Measurements from ENCODE around the gene PHC3.

Gene PHC3

DNA sequence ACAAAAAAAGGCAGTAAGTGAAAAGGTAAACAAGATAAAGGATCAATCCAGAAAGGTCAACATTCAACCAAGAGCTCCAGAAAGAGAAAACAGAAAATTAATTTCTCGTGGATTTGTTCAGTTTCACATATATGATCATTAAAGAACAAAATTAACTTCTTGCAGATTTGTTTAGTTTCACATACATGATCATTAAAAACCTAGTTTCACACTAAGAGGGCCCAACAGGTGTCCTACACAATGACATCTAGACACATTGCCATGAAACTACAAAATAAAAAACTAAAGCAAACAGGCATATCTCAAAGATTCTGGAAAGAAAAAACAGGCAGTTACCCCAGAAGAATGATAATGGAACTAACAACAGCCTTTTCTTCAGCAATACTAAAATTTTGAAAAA, 22.1 kb downstream of the PHC3 start:
- no peak for DNase-seq (ENCODE audit: low read depth, low spot score)
- H3K4me3 ChIP-seq (ENCODE audit: low read depth, low read length): no peak overlapping the region
- ChIA-PET CTCF (no interaction called here), POLR2A (no interaction called here)
- TF ChIP-seq CTCF (IDR thresholded peaks at IDR 0.05; ENCODE audit: insufficient read depth, low read length, missing control alignments): no peak

DNA sequence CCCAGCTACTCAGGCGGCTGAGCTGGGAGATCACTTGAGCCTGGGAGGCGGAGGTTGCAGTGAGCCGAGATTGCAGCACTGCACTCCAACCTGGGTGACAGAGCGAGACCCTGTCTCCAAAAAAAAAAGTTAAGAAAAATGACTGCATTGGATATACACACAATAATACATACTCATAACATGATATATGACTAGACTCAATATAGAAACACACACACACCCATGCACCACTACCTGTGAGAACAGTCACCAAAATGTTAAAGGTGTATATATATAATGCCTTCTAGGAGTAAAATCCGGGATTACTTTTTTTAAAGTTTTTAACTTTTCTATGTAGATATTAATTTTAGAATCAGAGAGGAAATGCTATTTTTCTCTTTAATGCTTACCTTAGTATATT, 25.9 kb downstream of the PHC3 start:
- TF ChIP-seq CTCF (IDR thresholded peaks at IDR 0.05; ENCODE audit: insufficient read depth, low read length, missing control alignments): no peak
- ChIA-PET CTCF (no interaction called here), POLR2A (no interaction called here)
- DNase-seq (ENCODE audit: low read depth, low spot score): no peak
- H3K4me3 ChIP-seq (ENCODE audit: low read depth, low read length): no peak overlapping the region

DNA sequence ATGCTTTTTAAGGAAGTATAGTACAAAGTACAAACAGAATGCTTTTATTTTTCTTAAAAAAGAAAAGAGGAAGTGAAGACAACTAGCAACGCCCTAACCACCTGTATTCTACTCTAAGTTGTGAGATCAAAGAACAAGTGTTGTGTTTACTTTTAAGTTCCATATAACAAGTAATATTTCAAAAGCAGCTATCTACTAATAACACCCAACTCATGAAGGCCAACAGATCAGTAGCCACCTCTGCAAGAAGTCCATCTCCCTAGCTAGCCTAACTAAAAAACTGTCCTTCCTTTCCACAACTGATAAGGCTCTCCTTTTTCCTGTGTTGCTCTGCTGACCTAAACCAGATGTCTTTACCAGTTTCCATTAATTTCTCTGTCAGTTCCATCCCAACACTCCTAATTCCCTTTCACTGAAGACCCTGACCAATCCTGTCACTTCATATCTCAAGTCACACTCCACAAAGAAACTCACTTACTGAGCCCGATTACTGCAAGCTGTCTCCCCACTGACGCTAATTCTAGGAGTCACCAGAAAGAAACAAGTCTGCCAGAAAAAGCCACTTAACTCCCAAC, 26.9 kb downstream of the PHC3 start:
- H3K4me3 ChIP-seq (ENCODE audit: low read depth, low read length): no peak overlapping the region
- DNase-seq (ENCODE audit: low read depth, low spot score): no peak
- POLR2A ChIA-PET: no interaction called here

DNA sequence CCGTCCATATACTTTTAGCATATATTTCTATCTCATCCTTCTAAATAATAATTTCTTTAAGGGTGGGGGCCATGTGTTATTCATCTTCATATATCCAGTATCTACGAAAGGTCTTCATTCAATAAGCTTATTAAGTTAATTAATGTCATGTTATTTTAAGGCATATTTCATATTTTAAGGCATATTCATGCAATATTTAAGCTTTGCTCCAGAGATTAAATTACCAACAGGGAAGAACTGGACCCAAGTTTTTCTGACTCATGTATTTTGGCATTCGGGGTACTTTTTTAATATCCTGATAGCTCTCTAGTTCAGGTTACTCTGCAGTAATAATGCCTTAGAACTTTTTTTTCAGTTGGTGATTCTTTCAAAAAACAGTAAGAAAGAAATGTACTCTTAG, 27.4 kb downstream of the PHC3 start:
- H3K4me3 ChIP-seq (ENCODE audit: low read depth, low read length): no peak overlapping the region
- TF ChIP-seq CTCF (IDR thresholded peaks at IDR 0.05; ENCODE audit: insufficient read depth, low read length, missing control alignments): no peak
- CTCF ChIA-PET: interaction anchor here (1.4 kb wide), 1 partner anchor 10 kb away, joined by 4 read pairs; no protein-coding TSS in a partner anchor
- no peak for DNase-seq (ENCODE audit: low read depth, low spot score)
- POLR2A ChIA-PET: no interaction called here

More for the DNA sequence above, 26.9 kb downstream of the PHC3 start:
- no peak for TF ChIP-seq CTCF (IDR thresholded peaks at IDR 0.05; ENCODE audit: insufficient read depth, low read length, missing control alignments)
- CTCF ChIA-PET: interaction anchor here (1.4 kb wide), 1 partner anchor 9 kb away, joined by 4 read pairs; no protein-coding TSS in a partner anchor

- DNase-seq (ENCODE audit: low read depth, low spot score): no peak
- POLR2A ChIA-PET: no interaction called here
- no peak for TF ChIP-seq CTCF (IDR thresholded peaks at IDR 0.05; ENCODE audit: insufficient read depth, low read length, missing control alignments)
These were observed 30.0 kb downstream of the PHC3 start for GRCh38 chr3:170151536-170151935.

DNA sequence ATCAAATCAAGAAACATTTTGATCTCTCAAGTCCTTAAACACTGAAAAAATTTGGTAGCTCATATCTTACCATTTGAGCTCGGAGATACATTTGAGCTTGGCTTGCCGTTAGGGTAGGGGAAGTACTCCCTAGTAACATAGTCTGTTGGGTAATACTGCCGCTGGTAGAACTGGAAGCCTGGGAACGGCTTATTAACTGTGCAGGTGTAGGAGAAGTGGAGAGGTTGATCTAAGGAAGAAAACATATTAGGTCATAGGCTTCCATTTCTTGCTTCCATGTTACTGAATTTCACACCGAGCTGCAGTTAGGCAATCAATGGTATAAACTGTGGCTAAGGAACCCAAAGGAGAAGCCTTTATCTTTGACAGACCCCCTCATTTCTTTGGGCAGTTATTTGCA, 32.5 kb downstream of the PHC3 start:
- H3K4me3 ChIP-seq (ENCODE audit: low read depth, low read length): no peak overlapping the region
- no peak for TF ChIP-seq CTCF (IDR thresholded peaks at IDR 0.05; ENCODE audit: insufficient read depth, low read length, missing control alignments)
- ChIA-PET CTCF (interaction anchor here (1.4 kb wide), 1 partner anchor 8 kb away, joined by 4 read pairs; no protein-coding TSS in a partner anchor), POLR2A (no interaction called here)
- no peak for DNase-seq (ENCODE audit: low read depth, low spot score)

More at GRCh38 chr3:170151536-170151935, 30.0 kb downstream of the PHC3 start:
- CTCF ChIA-PET: no interaction called here
- no peak overlapping the region for H3K4me3 ChIP-seq (ENCODE audit: low read depth, low read length)

Measured in AG04449 (cell line).